ENCODE measurements around the gene ZNF417. TPM values are rescaled to one million over a fixed set of nuclear protein-coding genes. Genes with fewer than 3 reads are reported as not detected.

Gene ZNF417
- total and polyA plus RNA-seq, 2 of the 13 experiments (the other 11 are each of a cell fraction or from before 2014, with no cell fraction given) = 2.9 to 13.7 TPM

DNA sequence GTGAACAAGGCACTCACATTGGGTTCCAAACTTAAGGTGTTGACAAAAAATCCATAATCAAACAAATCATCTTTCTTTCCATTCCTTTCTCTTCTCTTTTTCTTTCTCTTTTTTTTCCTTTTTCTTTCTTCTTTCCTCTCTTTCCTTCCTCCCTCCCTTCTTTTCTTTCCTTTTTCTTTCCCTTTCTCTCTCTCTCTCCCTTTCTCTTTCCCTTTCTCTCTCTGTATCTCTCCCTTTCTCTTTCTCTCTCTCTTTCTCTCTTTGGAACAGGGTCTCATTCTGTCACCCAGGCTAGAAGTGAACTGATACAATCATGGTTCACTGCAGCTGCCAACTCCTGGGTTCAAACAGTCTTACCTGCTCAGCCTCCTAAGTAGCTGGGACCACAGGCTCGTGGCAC is 45.4 kb upstream of the ZNF417 start:
- BruUV-seq (replicated peaks) = no TSS peak
- CTCF ChIA-PET (ENCODE audit: low intra/inter-chr PET ratio, low total read pairs) = no interaction called here

DNA sequence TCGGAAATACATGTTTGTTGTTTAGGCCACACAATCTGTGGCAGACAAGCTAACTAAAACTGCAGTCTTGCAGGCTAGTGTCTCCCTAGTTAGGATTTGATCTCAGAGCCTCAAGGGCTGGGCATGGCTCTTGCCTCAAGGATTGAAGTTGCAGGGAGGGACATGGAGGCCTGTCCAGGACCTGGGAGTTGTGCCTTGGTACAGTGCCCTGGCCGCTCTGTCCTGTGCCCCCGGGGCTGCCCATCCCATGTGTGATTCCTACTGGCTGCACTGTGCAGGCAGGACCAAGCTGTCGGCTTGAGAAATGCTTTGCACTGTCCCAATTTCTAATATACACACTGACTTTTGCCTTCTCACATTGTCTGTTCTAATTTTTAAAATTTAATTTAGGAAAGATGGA is 38.6 kb upstream of the ZNF417 start:
- FAIRE-seq (no peak), ATAC-seq (no peak), DNase-seq (ENCODE audit: low spot score) (no peak)
- Histone ChIP-seq H3K36me3 (replicated peaks in 1 of 2; ENCODE audit: control insufficient read depth in 1 of 2, insufficient read depth in 2 of 2, low read length in 2 of 2) (no peaks in the 10 kb centered on the region), H3K4me1 (ENCODE audit: insufficient read depth, low read length) (no peaks in the 10 kb centered on the region), H3K4me2 (ENCODE audit: low read depth, low read length) (no peak overlapping the region), H4K20me1 (ENCODE audit: insufficient read depth, low read length) (no peaks in the 10 kb centered on the region), H3K79me2 (ENCODE audit: insufficient read depth, low read length) (no peaks in the 10 kb centered on the region), H2AFZ (ENCODE audit: low read length) (no peak overlapping the region), H3K4me3 (replicated peaks in 1 of 3; ENCODE audit: insufficient read depth in 1 of 3, low read depth in 2 of 3, low read length in 3 of 3) (no peak overlapping the region; a peak in 1 of 6 replicates), H3K9ac (ENCODE audit: insufficient read depth, low read depth, low read length) (no peak overlapping the region), H3K27me3 (ENCODE audit: control insufficient read depth in 1 of 2, insufficient read depth in 2 of 2, low read length in 2 of 2) (no peaks in the 10 kb centered on the region), H3K9me3 (ENCODE audit: low read length) (peaks cover 62% of the 10 kb centered on the region), H3K27ac (ENCODE audit: extremely low read length, insufficient read depth, low read length) (no peak overlapping the region)
- intact Hi-C loops (cut with micrococcal nuclease; ENCODE audit: unreplicated experiment) (no loop called here), in situ Hi-C loops (cut with HindIII; ENCODE audit: extremely low pct_ligation_motif_present, low pct_unique_long_range_greater_than_20kb) (no loop called here)
- BruUV-seq (replicated peaks) = no TSS peak
- WGBS (ENCODE audit: low lambda C conversion rate) = 12% methylated on average over 3 of the region's 4 CpGs
- POLR2A ChIA-PET = no interaction called here
- CTCF ChIA-PET (ENCODE audit: low intra/inter-chr PET ratio, low total read pairs) = no interaction called here
- TF ChIP-seq, protein P1, sequence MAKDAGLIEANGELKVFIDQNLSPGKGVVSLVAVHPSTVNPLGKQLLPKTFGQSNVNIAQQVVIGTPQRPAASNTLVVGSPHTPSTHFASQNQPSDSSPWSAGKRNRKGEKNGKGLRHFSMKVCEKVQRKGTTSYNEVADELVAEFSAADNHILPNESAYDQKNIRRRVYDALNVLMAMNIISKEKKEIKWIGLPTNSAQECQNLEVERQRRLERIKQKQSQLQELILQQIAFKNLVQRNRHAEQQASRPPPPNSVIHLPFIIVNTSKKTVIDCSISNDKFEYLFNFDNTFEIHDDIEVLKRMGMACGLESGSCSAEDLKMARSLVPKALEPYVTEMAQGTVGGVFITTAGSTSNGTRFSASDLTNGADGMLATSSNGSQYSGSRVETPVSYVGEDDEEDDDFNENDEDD (CRISPR knock-in tag; IDR thresholded peaks at IDR 0.05; ENCODE audit: borderline replicate concordance) = no peak
- TF ChIP-seq IRF2 (CRISPR knock-in tag; IDR thresholded peaks at IDR 0.05) = no peak
- TF ChIP-seq ZNF790 (CRISPR knock-in tag; IDR thresholded peaks at IDR 0.05; ENCODE audit: borderline replicate concordance) = no peak
- no peak for TF ChIP-seq NFE2 (CRISPR knock-in tag; IDR thresholded peaks at IDR 0.05)
- TF ChIP-seq KDM6A (CRISPR knock-in tag; IDR thresholded peaks at IDR 0.05; ENCODE audit: low read depth) = no peak
- TF ChIP-seq DNMT1 (CRISPR knock-in tag; IDR thresholded peaks at IDR 0.05) = no peak
- TF ChIP-seq ZNF180 (CRISPR knock-in tag; IDR thresholded peaks at IDR 0.05; ENCODE audit: borderline replicate concordance, low read depth) = no peak
- no peak for TF ChIP-seq ZFY (CRISPR knock-in tag; IDR thresholded peaks at IDR 0.05)
- TF ChIP-seq, protein P2, sequence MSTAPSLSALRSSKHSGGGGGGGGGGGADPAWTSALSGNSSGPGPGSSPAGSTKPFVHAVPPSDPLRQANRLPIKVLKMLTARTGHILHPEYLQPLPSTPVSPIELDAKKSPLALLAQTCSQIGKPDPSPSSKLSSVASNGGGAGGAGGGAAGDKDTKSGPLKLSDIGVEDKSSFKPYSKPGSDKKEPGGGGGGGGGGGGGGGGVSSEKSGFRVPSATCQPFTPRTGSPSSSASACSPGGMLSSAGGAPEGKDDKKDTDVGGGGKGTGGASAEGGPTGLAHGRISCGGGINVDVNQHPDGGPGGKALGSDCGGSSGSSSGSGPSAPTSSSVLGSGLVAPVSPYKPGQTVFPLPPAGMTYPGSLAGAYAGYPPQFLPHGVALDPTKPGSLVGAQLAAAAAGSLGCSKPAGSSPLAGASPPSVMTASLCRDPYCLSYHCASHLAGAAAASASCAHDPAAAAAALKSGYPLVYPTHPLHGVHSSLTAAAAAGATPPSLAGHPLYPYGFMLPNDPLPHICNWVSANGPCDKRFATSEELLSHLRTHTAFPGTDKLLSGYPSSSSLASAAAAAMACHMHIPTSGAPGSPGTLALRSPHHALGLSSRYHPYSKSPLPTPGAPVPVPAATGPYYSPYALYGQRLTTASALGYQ (CRISPR knock-in tag; IDR thresholded peaks at IDR 0.05) = no peak
- TF ChIP-seq HNRNPUL1 (IDR thresholded peaks at IDR 0.05; ENCODE audit: low read depth, low read length) = no peak

More for the DNA sequence above, 45.4 kb upstream of the ZNF417 start:
- in situ Hi-C loops (cut with HindIII; ENCODE audit: extremely low pct_ligation_motif_present, low pct_unique_long_range_greater_than_20kb) = no loop called here
- Histone ChIP-seq H2AFZ (ENCODE audit: low read length) (no peak overlapping the region), H3K9ac (ENCODE audit: insufficient read depth, low read depth, low read length) (no peak overlapping the region), H3K27me3 (ENCODE audit: control insufficient read depth in 1 of 2, insufficient read depth in 2 of 2, low read length in 2 of 2) (no peaks in the 10 kb centered on the region), H3K4me1 (ENCODE audit: insufficient read depth, low read length) (no peaks in the 10 kb centered on the region), H3K27ac (ENCODE audit: extremely low read length, insufficient read depth, low read length) (no peak overlapping the region), H3K9me3 (ENCODE audit: low read length) (peaks cover 59% of the 10 kb centered on the region), H3K36me3 (replicated peaks in 1 of 2; ENCODE audit: control insufficient read depth in 1 of 2, insufficient read depth in 2 of 2, low read length in 2 of 2) (no peaks in the 10 kb centered on the region), H3K4me2 (ENCODE audit: low read depth, low read length) (no peak overlapping the region), H3K4me3 (replicated peaks in 1 of 3; ENCODE audit: insufficient read depth in 1 of 3, low read depth in 2 of 3, low read length in 3 of 3) (no peak overlapping the region), H4K20me1 (ENCODE audit: insufficient read depth, low read length) (no peaks in the 10 kb centered on the region), H3K79me2 (ENCODE audit: insufficient read depth, low read length) (no peaks in the 10 kb centered on the region)
- ATAC-seq (no peak), DNase-seq (ENCODE audit: low spot score) (no peak), FAIRE-seq (no peak)
- 8% methylated on average over 1 of the region's 1 CpG for WGBS (ENCODE audit: low lambda C conversion rate)
- no peak for TF ChIP-seq PCBP1 (IDR thresholded peaks at IDR 0.05; ENCODE audit: borderline replicate concordance, low read depth, low read length)
- TF ChIP-seq THYN1 (CRISPR knock-in tag; IDR thresholded peaks at IDR 0.05; ENCODE audit: borderline replicate concordance, low read depth) = no peak
- TF ChIP-seq MIER2 (CRISPR knock-in tag; IDR thresholded peaks at IDR 0.05) = no peak
- TF ChIP-seq FOSL1 (CRISPR knock-in tag; IDR thresholded peaks at IDR 0.05; ENCODE audit: borderline replicate concordance) = no peak
- TF ChIP-seq, protein P3, sequence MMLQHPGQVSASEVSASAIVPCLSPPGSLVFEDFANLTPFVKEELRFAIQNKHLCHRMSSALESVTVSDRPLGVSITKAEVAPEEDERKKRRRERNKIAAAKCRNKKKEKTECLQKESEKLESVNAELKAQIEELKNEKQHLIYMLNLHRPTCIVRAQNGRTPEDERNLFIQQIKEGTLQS (CRISPR knock-in tag; IDR thresholded peaks at IDR 0.05) = no peak
- no peak for TF ChIP-seq ZNF333 (CRISPR knock-in tag; IDR thresholded peaks at IDR 0.05; ENCODE audit: borderline replicate concordance)
- no peak for TF ChIP-seq ZNF550 (CRISPR knock-in tag; IDR thresholded peaks at IDR 0.05; ENCODE audit: borderline replicate concordance)
- TF ChIP-seq ZNF570 (CRISPR knock-in tag; IDR thresholded peaks at IDR 0.05; ENCODE audit: borderline replicate concordance) = no peak
- TF ChIP-seq ZFP36L2 (CRISPR knock-in tag; IDR thresholded peaks at IDR 0.05) = no peak
- TF ChIP-seq, protein P4, sequence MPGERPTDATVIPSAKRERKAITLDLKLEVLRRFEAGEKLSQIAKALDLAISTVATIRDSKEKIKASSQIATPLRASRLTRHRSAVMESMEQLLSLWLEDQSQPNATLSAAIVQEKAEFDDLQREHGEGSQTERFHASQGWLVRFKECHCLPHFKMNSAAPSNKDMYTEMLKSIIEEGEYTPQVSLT (CRISPR knock-in tag; IDR thresholded peaks at IDR 0.05; ENCODE audit: borderline replicate concordance, low read depth) = no peak
- intact Hi-C loops (cut with micrococcal nuclease; ENCODE audit: unreplicated experiment) = no loop called here
- POLR2A ChIA-PET = no interaction called here

All from HepG2 (cell line).